HG03064 (cell line): ENCODE data around the gene SLC38A1.
"Not testable (repeated sequence)": the region's sequence is repeated elsewhere in the genome, so short reads cannot be mapped to it uniquely, and the experiment has no call there.

Experiments used
- ATAC-seq: cut with Tn5 transposase; IDR thresholded peaks from one replicate; pipeline ENCODE4 v1.9.1; 2021; ENCODE audit warnings: low read depth; ENCODE audit not compliant: unreplicated experiment

SLC38A1 gene

DNA sequence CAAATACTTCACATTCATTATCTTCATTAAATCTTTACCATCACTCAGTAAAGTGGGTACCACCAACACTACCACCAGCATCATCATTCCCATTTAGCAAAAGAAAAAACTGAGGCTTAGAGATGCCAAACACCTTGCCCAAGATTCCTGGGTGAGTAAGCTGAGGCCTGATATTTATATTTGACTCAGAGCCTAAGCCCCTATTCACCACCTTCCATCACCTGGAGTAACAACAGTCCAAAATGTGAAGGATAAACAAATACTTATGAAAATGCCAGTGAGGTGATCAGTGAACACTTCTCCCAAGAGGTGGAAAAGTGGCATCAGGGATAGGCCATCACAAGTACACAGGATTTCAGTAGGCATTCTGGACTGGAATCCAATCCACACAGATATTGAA lies 3.7 kb downstream of the SLC38A1 start:
- no peak for ATAC-seq

DNA sequence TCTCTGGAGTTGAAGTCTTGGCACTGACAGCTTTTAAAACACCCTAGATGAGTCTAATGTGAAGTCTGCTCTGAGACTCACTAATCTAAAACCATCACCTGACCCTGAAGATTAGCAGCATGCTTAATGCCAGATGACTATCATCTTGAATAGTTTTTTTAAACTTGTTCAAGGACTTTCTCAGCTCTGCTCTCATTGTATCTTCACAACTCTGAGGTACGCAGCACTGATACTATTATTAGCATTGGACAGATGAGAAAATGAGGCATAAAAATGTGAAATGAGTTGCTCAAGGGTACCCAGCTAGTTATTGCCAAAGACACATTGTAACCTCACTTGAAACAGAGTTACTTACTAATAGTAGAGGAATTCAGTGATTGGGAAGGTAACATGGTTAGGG lies 4.8 kb downstream of the SLC38A1 start:
- no peak for ATAC-seq

DNA sequence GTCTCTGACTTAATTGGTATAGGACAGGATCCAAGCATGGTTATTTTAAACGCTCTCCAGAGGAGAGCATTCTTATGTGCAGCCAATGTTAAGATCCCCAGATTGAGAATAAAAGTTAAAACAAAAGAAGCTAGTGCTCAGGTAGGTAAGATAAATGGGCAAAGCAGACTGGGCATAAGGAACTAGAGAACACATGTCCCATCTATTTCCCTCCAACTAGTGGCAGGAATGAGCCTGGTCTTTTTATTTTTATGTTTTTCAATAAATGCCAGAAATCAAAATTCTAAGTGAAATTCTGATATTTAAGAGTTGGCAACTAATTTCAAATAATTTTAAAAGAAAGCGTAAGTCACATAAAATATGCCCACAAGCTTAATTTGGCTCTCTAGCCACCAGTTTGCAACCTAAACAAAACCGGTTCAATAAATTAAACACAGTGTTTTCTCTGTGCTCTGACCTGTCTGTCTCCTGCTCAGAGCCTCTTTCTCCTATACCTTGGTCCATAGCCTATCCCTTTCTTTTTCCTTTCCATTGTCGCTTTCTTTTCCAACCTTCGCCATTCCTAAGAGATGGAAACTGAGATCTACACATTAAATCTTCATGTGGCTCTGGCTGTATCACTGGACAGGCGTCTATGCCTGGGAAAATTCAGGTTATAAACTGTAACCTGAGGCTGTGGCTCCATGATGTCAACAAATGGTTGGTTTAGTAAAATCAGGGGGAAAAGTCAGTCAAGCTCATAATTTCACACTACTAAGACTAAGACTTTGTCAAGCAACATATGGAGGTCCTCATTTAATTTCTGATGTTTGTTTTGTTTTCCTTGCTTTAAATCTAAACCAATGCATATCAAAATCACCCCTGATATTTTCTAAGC lies 5.5 kb downstream of the SLC38A1 start:
- no peak for ATAC-seq

DNA sequence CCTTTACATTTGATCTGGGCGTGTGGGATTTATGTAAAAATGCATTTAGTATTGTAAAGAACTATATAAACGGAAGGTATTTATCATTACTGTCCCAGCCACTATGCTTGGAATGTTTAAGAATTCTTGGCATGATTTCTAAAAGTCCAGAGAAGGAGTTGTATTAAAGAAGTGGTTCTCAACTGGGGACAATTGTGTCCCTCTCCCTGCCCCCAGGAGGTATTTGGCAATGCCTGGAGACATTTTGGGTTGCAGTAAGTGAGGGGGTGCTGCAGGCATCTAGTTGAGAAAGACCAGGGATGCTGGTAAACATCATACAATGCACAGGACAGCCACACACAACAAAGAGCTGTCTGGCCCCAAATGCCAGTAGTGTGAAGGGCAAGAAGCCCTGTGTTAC lies 7.2 kb downstream of the SLC38A1 start:
- ATAC-seq: no peak

DNA sequence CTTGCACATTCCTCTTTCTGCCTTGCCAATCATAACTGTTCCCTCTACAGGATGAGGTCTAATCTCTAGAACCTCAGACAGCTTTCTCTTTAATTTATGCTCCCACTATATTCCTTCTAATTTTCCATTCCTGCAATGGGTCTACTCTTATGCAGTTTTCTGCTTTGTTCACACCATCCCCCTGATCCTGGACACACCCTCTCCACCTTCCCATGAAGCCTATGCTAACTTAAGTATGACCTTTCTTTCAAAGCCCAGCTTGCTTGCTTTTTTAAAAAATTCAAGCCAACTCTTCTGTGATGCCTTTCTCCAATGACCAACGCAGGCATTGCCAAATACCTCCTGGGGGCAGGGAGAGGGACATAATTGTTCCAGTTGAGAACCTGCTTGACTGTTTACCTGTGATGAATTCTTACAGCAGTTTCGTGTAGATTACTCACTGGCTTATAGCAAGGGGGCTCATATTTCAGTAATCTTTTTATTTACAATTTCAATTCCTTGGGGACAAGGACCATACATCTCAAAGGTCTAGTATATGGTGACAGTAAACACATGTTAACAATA lies 7.8 kb downstream of the SLC38A1 start:
- no peak for ATAC-seq

DNA sequence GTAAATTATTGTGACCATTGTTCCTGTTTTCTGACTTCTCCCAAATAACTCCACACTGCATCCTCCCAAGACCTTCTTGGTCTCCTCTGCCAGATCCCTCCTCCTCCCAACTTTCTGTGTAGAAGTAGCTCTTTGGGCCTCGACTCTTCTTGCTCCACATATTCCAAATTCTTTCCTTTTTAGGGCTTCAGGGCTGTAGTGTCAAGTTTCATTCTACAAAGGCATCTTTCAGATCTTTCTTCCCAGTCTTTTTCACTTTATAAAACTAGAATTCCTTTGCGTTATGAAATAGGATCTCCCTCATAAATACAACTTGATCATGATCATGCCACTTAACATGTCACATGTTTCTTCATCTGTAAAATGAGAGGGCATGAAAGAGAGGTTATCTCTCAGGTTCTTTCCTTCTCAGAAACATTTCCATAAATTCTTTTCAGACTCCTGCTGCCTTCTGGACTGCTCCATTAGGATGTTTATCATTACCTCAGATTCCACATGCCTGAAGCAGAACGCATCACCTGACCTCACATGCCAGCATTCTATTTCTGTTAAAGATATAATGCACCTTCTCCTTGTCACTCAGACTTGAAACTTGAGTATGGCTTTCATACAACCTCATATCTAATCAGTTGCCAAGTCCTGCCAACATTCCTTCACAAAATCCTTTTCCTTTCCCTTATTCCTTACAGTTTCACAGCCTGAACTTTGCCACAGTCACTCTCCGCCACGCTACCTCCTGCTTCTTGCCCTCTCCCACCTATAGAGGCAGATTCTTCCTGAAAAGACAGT lies 8.5 kb downstream of the SLC38A1 start:
- ATAC-seq: no peak

DNA sequence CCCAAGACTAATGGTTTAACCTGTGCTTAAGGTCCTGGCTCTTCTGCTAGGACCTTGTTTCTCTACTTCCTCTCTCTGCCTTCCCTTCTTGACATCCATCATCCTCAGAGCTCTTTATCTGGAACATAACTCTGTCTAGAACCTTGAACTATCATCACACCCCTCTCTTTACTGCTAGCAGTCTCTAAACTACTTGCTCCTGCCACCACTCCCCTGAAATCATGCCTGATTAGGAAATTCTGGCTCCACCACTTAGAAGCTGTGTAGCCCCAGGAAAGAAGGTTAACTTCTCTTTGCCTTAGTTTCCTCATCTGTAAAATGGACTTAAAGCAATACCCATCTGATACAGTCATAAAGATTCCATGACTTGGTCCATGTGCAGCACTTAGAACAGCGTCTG lies 9.1 kb downstream of the SLC38A1 start:
- ATAC-seq: no peak

DNA sequence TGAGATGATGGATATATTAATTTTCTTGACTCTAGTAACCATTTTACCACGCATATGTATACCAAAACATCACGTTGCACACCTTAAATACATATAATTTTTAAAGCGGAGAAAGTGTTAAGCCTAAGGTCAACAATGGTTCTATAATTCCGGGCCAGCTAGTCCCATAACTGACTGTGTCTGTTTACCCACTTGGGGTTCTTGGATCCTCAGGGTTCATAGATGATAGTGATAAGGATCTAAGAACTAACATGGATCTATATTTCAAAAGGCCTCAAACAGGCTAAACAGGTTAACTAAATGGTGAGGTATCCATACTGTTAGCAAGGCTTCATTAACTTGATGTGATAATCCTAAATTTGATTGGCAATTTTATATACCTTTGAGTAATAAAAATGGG lies 9.8 kb downstream of the SLC38A1 start:
- ATAC-seq: no peak

DNA sequence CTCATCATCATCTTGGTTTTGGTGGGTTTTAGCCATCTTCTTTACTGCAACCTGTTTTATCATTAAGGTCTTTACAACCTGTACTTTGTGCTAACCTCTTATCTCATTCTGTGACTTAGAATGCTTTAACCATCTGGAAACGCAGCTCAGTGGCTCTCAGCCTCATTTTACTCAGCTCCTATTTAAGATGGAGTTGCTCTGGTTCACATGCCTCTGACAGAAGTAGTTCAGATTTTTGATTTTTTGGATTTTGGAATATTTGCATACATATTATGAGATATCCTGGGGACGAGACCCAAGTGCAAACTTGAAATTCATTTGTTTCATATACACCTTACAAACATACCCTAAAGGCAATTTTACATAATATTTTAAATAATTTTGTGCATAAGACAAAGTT lies 10.7 kb downstream of the SLC38A1 start:
- no peak for ATAC-seq

DNA sequence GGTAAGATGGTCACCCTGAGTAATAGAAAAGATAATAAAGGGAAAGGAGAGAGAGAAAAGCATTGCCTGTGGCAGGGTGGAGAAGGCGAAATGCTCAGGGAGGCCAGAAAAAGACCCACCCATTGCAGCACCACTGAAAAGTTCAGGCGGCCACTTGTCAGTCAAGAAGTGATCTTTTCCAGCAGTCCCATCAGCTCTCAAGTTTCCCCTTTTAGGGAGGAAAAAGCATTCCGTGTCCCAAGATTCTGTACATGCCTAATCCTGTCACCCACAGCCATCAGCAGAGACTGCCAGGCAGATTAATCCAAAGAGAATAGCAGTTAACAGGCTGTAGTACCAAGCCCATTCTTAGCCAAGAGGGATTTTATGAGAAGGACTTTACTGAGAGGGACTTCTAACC lies 11.9 kb downstream of the SLC38A1 start:
- no peak for ATAC-seq

DNA sequence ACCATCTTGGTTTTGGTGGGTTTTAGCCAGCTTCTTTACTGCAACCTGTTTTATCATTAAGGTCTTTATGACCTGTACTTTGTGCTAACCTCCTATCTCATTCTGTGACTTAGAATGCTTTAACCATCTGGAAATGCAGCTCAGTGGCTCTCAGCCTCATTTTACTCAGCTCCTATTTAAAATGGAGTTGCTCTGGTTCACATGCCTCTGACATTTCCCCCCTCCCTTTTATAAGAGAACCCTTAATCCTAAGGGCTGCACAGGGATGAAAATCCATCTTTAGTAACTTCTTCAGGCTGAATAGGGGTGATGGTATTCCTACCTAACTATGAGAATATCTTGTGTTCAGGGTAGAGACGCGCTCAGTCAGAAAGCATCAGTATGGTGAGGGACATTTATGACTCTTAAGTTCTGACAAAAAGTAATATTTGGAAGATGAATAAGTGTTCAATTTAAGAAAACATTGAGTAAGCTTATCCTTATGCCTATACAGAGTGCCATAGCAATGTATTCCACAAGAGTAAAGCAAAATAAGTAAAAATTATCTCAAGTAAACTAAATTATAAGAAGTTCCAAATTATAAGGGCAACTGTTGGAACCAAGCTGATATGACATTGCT lies 15.2 kb downstream of the SLC38A1 start:
- no peak for ATAC-seq

DNA sequence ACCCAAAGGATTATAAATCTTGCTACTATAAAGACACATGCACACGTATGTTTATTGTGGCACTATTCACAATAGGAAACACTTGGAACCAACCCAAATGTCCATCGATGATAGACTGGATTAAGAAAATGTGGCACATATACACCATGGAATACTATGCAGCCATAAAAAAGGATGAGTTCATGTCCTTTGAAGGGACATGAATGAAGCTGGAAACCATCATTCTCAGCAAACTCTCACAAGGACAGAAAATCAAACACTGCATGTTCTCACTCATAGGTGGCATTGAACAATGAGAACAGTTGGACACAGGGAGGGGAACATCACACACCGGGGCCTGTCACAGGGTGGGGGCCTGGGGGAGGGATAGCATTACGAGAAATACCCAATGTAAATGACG lies 16.8 kb downstream of the SLC38A1 start:
- not testable (repeated sequence) for ATAC-seq

DNA sequence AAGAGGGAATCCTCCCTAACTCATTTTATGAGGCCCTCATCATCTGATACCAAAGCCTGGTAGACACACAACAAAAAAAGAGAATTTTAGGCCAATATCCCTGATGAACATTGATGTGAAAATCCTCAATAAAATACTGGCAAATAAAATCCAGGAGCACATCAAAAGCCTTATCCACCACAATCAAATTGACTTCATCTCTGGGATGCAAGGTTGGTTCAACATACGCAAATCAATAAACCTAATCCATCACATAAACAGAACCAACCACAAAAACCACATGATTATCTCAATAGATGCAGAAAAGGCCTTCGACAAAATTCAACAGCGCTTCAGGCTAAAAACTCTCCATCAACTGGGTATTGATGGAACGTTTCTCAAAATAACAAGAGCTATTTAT lies 18.9 kb downstream of the SLC38A1 start:
- ATAC-seq: not testable (repeated sequence)

DNA sequence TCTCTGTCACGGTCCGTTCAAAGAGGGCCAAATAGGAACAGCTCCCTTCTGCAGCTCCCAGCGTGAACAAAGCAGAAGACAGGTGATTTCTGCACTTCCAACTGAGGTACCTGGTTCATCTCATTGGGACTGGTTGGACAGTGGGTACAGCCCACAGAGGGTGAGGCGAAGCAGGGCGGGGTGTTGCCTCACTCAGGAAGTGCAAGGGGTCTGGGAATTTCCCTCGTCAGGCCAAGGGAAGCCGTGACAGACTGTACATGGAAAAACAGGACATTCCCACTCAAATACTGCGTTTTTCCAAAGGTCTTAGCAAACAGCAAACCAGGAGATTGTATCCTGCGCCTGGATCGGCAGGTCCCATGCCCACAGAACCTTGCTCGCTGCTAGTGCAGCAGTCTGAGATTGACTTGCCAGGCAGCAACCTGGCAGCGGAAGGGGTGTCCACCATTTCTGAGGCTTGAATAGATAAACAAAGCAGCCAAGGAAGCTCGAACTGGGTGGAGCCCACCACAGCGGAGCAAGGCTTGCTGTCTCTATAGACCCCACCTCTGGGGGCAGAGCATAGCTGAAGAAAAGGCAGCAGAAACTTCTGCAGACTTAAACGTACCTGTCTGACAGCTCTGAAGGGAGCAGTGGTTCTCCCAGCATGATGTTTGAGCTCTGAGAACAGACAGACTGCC lies 22.7 kb downstream of the SLC38A1 start:
- no peak for ATAC-seq

DNA sequence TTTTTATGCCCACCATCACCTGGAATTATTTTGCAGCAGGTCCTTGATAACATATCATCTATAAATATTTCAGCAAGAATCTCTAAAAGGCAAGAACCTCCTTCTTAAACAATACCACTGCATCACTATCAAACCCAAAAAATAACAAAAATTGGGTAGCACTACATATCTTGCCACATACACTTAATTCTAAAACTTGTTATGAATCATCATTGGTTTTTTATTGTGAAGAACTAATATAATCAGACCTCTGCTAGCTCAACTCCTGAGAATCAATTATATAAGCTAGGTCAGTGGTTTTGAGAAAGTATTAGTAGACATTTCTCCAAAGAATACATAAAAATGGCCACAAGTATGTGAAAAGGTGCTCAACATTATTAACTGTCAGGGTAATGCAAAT lies 23.8 kb downstream of the SLC38A1 start:
- no peak for ATAC-seq

DNA sequence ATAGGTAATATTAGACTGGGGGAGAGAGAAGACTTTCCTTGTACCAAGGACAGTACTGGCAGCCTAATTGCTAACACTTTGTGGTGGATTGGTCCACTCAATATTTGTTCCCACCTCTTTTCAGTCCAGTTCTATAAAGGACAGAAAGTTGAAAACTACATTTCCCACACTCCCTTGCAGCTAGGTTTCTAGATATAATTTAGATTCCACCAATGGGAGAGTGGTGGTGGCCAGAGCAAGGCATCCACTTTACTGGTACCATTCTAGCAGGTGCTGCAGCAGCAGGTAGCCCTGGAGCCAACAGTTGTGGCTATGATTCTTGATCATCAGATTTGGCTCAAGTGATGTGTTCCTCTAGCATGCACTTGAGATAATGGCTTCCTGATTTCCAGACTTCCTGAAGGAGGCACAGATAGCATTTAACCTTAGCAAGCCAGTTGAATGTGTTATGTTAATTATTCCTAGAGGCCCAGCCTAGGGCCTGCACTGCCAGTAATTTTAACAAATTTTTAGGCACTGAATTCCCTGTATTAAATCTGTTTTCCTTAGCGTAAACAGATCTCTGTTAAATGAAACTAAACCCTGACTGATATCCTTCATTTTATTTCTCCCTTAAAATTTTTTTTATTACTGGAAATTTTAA lies 24.4 kb downstream of the SLC38A1 start:
- ATAC-seq: no peak

DNA sequence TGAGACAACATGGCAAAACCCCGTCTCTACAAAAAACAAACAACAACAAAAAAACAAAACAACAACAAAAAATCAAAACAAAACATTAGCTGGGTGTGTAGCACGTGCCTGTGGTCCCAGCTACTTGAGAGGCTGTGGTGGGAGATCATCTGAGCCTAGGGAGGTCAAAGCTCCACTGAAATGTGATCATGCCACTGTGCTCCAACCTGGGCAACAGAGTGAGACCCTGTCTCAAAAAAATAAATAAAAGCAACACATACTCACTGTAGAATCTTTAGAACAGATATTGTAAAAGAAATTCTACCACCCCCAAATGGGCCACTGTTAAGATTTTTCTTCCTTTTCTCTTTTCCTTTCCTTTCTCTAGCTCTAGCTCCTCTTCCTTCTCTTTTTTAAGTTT lies 26.3 kb downstream of the SLC38A1 start:
- no peak for ATAC-seq

DNA sequence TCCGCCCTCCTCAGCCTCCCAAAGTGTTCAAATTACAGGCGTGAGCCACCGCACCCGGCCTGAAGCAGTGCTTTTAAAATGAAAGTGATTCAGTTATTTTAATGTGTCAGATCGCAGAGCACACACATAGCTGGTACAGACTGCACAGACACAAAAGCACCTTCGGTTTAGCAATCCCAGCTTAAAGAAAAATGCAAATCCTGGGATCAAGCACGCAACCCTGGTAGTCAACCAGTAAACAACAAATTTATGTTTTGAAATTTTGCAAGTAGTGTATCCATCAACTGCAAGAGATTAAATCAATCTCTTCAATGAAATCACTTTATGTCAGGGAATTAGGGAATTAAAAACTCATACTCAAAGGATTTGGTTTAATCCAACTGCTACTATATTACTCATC lies 28.4 kb downstream of the SLC38A1 start:
- no peak for ATAC-seq

DNA sequence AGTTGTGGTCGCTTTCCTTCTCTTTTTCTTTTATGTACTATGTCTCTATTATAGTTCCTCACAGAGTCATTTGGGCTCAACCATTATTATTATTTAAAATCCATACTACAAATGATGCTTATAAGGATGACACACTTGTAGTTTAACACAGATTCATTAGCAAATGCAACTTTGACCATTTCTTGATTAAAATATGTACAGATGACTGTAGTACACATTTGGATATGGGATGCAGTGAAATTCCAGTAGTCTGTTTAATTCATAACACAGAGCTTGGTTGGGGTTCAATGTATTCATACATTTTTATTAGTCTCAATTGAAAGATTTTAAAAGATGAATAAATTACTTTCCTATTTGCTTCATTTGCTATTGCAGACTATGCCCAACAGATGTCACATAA lies 30.0 kb downstream of the SLC38A1 start:
- ATAC-seq: no peak

DNA sequence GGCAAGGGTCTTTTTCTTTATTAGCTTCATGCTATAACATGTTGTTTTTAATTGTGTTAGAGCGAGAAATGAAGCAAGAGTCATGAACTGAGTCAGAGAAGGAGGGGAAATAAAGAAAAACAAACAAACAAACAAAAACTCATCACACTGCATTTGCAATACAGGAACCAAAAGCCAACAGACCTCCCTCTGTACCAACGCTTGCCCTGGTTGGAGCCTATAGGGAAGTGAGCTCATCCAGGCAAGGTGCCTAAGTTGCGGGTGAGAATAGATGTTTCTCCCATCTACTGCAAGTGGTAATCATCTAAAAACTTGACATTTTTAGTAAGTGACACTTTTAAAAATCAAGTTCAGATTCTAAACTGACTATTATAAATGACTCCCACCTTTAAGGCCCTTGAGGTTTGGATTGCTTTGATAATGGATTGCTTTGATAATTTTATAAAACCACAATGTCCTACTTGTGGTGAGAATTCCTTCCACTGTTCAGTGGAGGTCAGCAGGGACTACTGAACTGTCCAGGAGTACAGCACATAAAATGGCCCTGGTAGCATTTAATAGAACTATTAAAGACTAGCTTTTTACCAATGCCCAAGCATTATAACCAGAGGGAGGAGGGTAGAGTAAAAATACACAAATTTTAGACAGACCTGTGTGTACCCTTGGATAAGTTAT lies 31.3 kb downstream of the SLC38A1 start:
- ATAC-seq: no peak
